ENCODE data around the gene THBS2.

The THBS2 gene

DNA sequence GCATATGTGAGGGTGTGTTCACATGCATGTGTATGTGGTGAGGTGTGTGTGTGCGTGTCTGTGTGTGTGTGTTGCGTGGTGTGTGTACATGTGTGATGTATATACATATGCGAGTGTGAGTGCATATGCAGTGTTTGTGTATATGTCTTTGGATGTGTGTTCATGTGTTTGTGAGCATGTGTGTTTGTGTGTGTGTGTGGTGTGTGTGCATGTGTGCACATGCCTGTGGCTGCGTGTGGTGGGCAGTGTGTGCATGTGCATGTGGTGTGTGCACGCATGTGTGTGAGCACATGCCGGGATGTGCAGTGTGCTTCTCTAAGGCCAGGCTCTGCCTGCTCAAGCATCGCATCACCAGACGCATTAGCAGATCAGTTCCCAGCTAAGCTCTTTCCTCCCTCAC lies 5.7 kb downstream of the THBS2 start:
- DNase-seq = no peak

GRCh38 chr6:169247419-169247818 lies 6.2 kb downstream of the THBS2 start:
- DNase-seq = no peak

DNA sequence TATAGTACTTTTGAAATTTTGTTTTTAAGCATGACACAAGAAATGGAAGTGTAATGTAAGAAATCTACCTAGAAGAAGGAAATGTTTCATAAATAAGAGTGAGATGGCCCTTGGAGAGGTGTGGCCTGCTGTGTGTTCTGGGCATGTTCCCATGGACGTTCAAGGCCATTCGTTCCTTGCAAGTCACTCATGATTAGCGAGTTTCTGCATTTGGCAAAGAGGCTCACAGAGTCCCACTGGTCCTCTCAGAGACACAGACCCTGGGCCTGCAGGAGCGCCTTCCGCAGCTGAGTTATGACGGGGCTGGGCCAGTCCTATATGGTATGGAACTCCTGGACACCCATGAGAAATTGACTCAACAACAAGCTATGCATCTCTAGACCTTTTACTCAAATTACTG lies 7.2 kb downstream of the THBS2 start:
- no peak for DNase-seq

DNA sequence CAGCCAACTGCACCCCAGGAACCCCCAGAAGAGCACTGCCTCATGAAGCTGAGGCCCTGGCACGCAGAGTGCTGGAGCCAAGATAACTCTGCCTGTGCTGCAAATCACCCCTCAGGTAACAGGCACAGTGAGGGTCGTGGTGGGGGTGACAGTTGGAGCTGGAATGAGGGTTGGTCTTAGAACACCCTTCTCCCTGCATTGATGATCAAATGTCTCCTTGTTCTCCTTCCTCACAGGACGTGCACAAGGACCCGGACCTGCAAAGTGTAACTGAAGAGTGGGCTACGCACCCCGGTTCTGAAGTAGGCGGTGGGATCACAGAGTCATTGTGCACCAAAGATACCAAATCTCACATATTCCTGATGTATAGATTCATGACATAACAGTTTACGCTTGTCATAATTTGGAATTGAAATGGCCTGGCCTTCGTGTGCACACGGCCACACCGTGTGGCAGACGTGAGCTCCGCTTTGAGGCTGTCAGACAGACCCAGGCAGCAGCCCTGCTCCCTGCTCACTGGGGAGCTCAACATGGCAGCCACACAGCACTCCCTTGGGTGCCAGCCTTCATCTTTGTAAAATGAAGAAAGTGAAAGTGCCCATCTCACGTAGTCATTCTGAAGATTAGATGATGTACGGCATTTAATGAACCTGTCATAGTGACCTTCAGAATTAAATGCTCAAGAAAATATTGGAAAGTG lies 8.8 kb downstream of the THBS2 start:
- DNase-seq = no peak

DNA sequence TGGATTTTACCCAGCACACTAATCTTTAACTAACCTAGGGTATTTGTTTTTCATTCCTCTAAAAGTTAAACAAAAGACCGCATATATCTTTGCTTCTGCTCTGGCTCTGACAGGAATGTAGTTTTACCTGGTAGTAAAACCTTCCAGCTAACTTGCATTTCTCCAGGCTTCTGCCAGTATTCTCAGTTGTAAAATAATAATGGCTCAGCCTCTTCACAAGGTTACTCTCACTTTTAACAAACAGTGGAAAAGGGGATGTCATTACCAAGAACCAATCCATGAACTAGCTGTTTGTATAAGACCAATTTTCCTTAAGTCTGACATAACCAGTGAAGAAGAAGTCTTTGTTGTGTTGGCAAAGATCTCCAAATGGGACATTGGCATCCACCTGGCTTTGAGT lies 10.0 kb downstream of the THBS2 start:
- no peak for DNase-seq

DNA sequence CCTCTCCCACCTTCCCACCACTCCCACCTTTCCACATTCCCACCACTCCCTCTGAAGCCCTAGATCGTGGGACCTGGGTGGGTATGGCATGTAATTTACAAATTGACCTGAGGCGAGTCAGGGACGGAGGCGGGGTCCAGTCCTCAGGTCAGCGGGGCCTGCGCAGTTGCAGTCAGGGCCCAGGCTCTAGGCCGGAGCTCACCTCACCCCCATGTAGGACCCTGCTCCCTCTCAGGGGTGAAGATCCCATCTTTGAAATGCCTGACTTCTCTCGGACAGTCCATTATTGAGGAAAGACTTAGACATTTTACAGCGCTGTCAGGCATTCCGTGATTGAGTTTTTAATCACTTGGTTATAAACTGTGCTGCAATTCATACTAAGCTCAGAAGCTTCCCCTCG lies 10.5 kb downstream of the THBS2 start:
- no peak for DNase-seq

GRCh38 chr6:169241688-169242350 lies 11.8 kb downstream of the THBS2 start:
- DNase-seq = no peak

- DNase-seq = no peak
These were observed 12.9 kb downstream of the THBS2 start for GRCh38 chr6:169240591-169241390.

GRCh38 chr6:169240125-169240524 lies 13.5 kb downstream of the THBS2 start:
- DNase-seq = no peak

DNA sequence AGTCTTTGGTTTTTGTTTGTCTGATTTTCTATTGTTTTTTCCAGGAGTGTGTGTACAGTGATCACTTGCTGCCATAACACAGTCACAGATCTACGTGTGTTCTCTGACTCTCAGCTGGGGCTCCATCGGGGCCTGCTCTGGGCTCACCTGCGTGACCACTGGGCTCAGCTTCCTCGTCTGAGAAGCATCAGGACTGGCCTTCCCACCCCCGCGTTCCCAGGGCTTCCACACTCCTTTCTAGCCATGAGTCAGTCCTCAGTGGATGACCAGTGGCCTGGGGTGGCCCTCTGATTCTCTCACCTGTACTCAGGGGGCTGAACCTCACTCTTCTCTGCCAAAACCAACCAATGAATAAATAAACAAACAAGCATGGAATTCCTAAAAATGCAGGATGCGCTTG lies 14.5 kb downstream of the THBS2 start:
- DNase-seq = no peak

DNA sequence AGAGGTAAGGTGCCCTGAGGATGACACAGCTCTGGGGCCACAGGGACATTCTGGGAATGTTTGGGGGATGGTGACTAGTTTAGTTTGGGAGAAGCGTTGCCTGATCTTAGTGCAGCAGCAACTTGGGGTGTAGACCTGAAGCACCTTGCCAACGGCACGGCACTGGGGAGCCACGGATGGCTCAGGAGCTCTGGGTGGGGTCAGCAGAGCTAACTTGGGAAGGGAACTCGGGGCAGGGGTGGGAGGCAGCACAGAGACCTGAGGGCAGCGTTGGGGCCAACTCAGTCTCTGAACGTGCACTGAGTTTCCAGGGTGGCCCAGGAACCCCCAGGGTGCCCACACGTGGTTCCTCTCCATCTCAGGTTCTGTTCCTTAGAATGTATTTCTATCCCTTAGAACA lies 14.9 kb downstream of the THBS2 start:
- no peak for DNase-seq

GRCh38 chr6:169237496-169238134 lies 16.0 kb downstream of the THBS2 start:
- DNase-seq = no peak

DNA sequence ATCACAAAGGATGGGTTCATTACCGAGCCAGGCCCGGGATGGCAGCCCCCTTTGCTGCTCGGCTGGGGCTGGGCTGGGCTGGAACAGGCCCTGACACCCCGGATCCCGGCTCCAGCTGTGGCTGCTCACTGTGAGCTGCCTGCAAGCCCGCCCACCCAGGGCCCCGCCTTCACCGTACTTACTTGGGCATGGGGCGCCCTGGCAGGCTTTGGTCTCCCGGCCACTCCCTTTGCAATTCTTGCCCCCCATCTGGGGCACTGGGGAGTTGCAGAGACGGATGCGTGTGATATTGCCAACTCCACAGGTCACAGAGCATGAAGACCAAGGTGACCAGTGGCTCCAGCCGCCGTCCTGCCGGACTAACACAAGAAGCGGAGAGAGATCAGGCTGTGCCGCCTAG lies 16.7 kb downstream of the THBS2 start:
- no peak for DNase-seq

GRCh38 chr6:169236545-169236944 lies 17.1 kb downstream of the THBS2 start:
- no peak for DNase-seq

DNA sequence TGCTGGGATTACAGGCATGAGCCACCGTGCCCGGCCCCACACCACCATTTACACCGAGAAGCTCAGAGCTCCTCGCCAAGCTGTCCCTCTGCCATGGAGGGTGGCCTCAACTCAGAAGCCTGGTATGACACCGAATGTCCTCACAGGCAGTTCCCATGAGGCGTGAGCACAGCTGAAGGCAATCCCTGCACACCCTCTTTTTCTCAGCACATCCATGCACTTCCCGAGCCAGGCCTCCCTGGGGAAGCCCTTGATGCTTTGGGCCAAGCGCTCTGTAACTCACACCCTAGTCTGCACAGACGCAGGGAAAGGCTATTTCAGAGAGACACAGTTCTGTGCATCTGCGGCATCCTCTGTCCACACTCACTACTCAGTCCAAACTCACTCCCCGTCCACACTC lies 18.4 kb downstream of the THBS2 start:
- no peak for DNase-seq

DNA sequence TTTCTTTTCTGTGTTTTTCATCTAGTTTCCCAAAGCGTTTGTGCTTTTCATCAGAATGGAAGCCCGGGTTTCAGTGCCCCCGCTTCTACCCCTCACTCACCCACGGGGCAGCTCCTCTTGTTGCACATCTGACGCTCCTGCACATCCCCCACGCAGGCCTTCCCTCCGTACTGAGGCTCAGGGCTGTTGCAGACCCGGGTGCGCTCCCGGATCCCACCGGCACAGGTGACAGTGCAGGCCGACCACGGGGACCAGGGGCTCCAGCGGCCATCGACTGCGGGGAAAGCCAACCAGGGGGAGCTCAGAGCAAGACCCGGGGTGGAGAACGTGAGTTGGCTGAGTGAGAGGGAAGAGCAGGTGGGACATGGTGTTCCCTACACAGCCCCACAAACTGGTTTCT lies 19.0 kb downstream of the THBS2 start:
- no peak for DNase-seq

DNA sequence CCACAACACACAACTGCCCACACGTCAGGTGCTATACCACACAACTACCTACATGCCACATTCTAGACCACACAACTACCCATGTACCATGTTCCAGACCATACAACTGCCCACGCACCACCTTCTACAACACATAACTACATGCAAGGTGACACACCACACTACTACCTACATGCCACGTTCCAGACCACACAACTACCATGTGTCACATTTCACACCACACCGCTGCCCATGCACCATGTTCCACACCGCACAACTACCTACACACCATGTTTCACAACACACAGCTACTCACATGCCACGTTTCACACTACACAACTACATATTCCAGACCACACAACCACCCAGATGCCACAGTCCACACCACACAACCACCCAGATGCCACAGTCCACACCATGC lies 19.8 kb downstream of the THBS2 start:
- no peak for DNase-seq

GRCh38 chr6:169233181-169233580 lies 20.5 kb downstream of the THBS2 start:
- no peak for DNase-seq

DNA sequence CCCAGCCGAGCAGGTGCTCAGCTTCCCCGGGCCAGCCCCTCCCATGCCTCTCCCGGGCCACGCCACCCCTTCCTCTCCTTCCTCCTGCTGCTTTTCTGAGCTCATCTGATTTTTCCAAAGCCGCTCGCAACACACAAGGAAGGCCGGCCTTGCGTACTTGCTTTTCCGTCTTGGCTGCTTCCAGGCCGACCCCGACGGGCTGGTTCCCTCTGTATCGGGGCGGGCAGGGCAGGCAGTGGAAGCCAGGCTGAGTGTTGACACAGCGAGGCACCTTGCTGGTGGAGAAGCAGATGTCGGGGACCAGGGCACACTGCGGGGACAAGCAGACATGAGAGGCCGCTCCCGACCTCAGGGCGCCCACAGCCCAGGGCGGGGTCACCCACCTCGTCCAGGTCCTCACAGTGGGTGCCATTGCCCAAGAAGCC lies 21.1 kb downstream of the THBS2 start:
- DNase-seq = no peak

- DNase-seq = no peak
These were observed 21.7 kb downstream of the THBS2 start for GRCh38 chr6:169231790-169232506.

- DNase-seq = no peak
These were observed 22.5 kb downstream of the THBS2 start for GRCh38 chr6:169230946-169231789.

DNA sequence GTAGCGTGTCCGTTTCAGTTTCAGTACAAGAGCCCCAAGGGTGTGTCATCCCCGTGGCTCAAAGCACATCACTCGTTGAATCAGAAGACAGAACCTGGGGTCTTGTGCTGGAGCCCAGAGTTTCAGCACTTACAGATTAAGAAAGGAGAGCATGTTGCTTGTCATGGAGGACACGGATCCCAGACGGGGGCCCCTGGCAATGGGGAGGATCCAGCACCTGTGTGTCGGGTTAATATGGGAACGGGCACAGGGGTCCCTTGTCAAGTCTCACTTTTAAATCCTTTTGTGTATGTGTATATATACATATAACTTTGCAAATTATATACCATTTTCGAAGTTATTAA lies 23.4 kb downstream of the THBS2 start:
- DNase-seq = no peak
